ENCODE results near the gene NUP214.

GRCh38 chr9:131113655-131114054 is 11.7 kb upstream of the NUP214 start:
- TF ChIP-seq, protein P1, sequence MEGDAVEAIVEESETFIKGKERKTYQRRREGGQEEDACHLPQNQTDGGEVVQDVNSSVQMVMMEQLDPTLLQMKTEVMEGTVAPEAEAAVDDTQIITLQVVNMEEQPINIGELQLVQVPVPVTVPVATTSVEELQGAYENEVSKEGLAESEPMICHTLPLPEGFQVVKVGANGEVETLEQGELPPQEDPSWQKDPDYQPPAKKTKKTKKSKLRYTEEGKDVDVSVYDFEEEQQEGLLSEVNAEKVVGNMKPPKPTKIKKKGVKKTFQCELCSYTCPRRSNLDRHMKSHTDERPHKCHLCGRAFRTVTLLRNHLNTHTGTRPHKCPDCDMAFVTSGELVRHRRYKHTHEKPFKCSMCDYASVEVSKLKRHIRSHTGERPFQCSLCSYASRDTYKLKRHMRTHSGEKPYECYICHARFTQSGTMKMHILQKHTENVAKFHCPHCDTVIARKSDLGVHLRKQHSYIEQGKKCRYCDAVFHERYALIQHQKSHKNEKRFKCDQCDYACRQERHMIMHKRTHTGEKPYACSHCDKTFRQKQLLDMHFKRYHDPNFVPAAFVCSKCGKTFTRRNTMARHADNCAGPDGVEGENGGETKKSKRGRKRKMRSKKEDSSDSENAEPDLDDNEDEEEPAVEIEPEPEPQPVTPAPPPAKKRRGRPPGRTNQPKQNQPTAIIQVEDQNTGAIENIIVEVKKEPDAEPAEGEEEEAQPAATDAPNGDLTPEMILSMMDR (conservative IDR thresholded peaks at IDR 0.05; ENCODE audit: low read length), result no peak
- TF ChIP-seq EZH2phosphoT487 (IDR thresholded peaks at IDR 0.05; ENCODE audit: borderline replicate concordance, low read depth, low read length), result no peak

All from OCI-LY7 (cell line).